SIG-M5 treated with dmso at 0.1 percent for 504 hours (cell line): ENCODE results near the gene HOXB8.

Experiments
- DNase-seq: peaks from one replicate; lab custom pipeline; 2025; ENCODE audit not compliant: unreplicated experiment; lab: John Stamatoyannopoulos, UW

HOXB8 gene

GRCh38 chr17:48624544-48625494 is 9.7 kb upstream of the HOXB8 start:
- DNase-seq, result no peak

- no peak for DNase-seq
These were observed 9.0 kb upstream of the HOXB8 start for GRCh38 chr17:48624118-48624517.

GRCh38 chr17:48623583-48623982 is 8.5 kb upstream of the HOXB8 start:
- DNase-seq, result no peak

- DNase-seq, result no peak
These were observed 7.8 kb upstream of the HOXB8 start for GRCh38 chr17:48622857-48623256.

- no peak for DNase-seq
These were observed 6.6 kb upstream of the HOXB8 start for GRCh38 chr17:48621410-48622392.

- no peak for DNase-seq
These were observed 5.5 kb upstream of the HOXB8 start for GRCh38 chr17:48620461-48621139.

GRCh38 chr17:48619826-48620449 is 4.8 kb upstream of the HOXB8 start:
- no peak for DNase-seq

GRCh38 chr17:48618256-48618896 is 3.3 kb upstream of the HOXB8 start:
- DNase-seq, result peak; percentile 70

GRCh38 chr17:48617471-48618255 is 2.6 kb upstream of the HOXB8 start:
- no peak for DNase-seq

GRCh38 chr17:48616717-48617470 is 1.8 kb upstream of the HOXB8 start:
- DNase-seq, result no peak

GRCh38 chr17:48615963-48616716 is 1.0 kb upstream of the HOXB8 start:
- DNase-seq, result no peak

- no peak for DNase-seq
These were observed 1.0 kb downstream of the HOXB8 start for GRCh38 chr17:48613862-48614694.

GRCh38 chr17:48612854-48613691 is 2.0 kb downstream of the HOXB8 start:
- DNase-seq, result peak; percentile 60

GRCh38 chr17:48612456-48612853 is 2.6 kb downstream of the HOXB8 start:
- DNase-seq, result peak; percentile 60

GRCh38 chr17:48611681-48612455 is 3.2 kb downstream of the HOXB8 start:
- no peak for DNase-seq
